Breast epithelium (tissue), 4 donors: ENCODE data around the gene ABTB2. TPM values are rescaled to one million over a fixed set of nuclear protein-coding genes. Genes with fewer than 3 reads are reported as not detected.

Source experiments
- DNase-seq, 2 donors: peaks; one replicate each; pipeline ENCODE4 v3.0.0-alpha.2; 2019; ENCODE audit warnings: low spot score in 2 of 2
- H3K27ac ChIP-seq, 2 donors: fragments of 200-600 bp; sonication (generic) in 1 of 2; one replicate each; pipeline ENCODE4 v1.5.1; 2016 to 2019; ENCODE audit warnings: mild to moderate bottlenecking in 1 of 2
- H3K27me3 ChIP-seq, 2 donors: fragments of 200-600 bp; sonication (generic) in 1 of 2; one replicate each; pipeline versions ENCODE4 v1.5.1 to v1.6.0; 2017 to 2019; ENCODE audit warnings: control low read depth in 1 of 2, mild to moderate bottlenecking in 1 of 2
- H3K36me3 ChIP-seq: fragments of 200-600 bp; one replicate; pipeline ENCODE4 v1.5.1; 2019
- H3K4me1 ChIP-seq, 2 donors: fragments of 200-600 bp; sonication (generic); one replicate each; pipeline ENCODE4 v1.5.1; 2016 to 2019; ENCODE audit warnings: control low read depth in 1 of 2
- H3K4me3 ChIP-seq, 3 donors: fragments of 200-600 bp; sonication (generic); 1 replicate in 2 of 3; 2 replicates in 1 of 3; pipeline ENCODE4 v1.5.1; 2016 to 2019; ENCODE audit warnings: mild to moderate bottlenecking in 3 of 3, moderate library complexity in 2 of 3
- H3K9me3 ChIP-seq, 2 donors: fragments of 200-600 bp; sonication (generic) in 1 of 2; one replicate each; pipeline ENCODE4 v1.5.1; 2016 to 2019; ENCODE audit warnings: control low read depth in 1 of 2
- CTCF ChIP-seq, 3 donors: fragments of 450-650 bp; IDR thresholded peaks; one replicate each; pipeline ENCODE4 v1.5.1; 2016 to 2017; ENCODE audit warnings: antibody characterized with exemption in 3 of 3, mild to moderate bottlenecking in 3 of 3, moderate library complexity in 3 of 3
- POLR2A ChIP-seq: fragments of 450-650 bp; IDR thresholded peaks from one replicate; pipeline ENCODE4 v1.6.1; 2016; ENCODE audit warnings: antibody characterized with exemption, mild to moderate bottlenecking, moderate library complexity
- POLR2AphosphoS5 ChIP-seq, 3 donors: sonication (generic); formaldehyde crosslinking; IDR thresholded peaks; one replicate each; pipeline ENCODE4 v1.6.1; 2017; ENCODE audit warnings: antibody characterized with exemption in 3 of 3
- intact Hi-C: fragments of 100-400 bp; cut with DNase I; formaldehyde crosslinking; loops from one replicate; pipeline ENCODE4 v1.15.1; 2023; ENCODE audit warnings: low total_unique reads
- total RNA-seq, 3 donors: library from RNA; depleted of rRNA; stranded (reverse); fragments of >200 nt; gene quantifications; one replicate each; pipeline ENCODE4 v1.1.0, GENCODE V29; 2016

Gene ABTB2
- total RNA-seq, 3 donors from 2014 or later = 1.3 to 5.6 (median 1.9) TPM

GRCh38 chr11:34256626-34257025, 101.2 kb downstream of the ABTB2 start:
- H3K9me3 ChIP-seq = no peaks in the 10 kb centered on the region
- H3K27me3 ChIP-seq = no peaks in the 10 kb centered on the region
- H3K4me1 ChIP-seq = no peaks in the 10 kb centered on the region
- no peak overlapping the region for H3K27ac ChIP-seq
- no peak for TF ChIP-seq POLR2AphosphoS5 (IDR thresholded peaks at IDR 0.05)
- TF ChIP-seq CTCF (IDR thresholded peaks at IDR 0.05) = no peak
- TF ChIP-seq POLR2A = no peak
- no peak overlapping the region for H3K4me3 ChIP-seq
- no peak for DNase-seq
- H3K36me3 ChIP-seq = no peaks in the 10 kb centered on the region
- intact Hi-C loops = no loop called here

GRCh38 chr11:34256150-34256549, 101.7 kb downstream of the ABTB2 start:
- no peak for TF ChIP-seq POLR2AphosphoS5 (IDR thresholded peaks at IDR 0.05)
- TF ChIP-seq POLR2A = no peak
- no peak for TF ChIP-seq CTCF (IDR thresholded peaks at IDR 0.05)

GRCh38 chr11:34255101-34255500, 102.7 kb downstream of the ABTB2 start:
- no peak for DNase-seq
- no peaks in the 10 kb centered on the region for H3K4me1 ChIP-seq
- H3K27me3 ChIP-seq = no peaks in the 10 kb centered on the region
- intact Hi-C loops = no loop called here
- H3K27ac ChIP-seq = no peak overlapping the region
- no peaks in the 10 kb centered on the region for H3K36me3 ChIP-seq
- TF ChIP-seq POLR2A = no peak
- no peak for TF ChIP-seq POLR2AphosphoS5 (IDR thresholded peaks at IDR 0.05)
- no peak for TF ChIP-seq CTCF (IDR thresholded peaks at IDR 0.05)
- no peak overlapping the region for H3K4me3 ChIP-seq
- no peaks in the 10 kb centered on the region for H3K9me3 ChIP-seq

More at GRCh38 chr11:34256150-34256549, 101.7 kb downstream of the ABTB2 start:
- Histone ChIP-seq H3K4me1 (no peaks in the 10 kb centered on the region), H3K27ac (no peak overlapping the region), H3K4me3 (no peak overlapping the region), H3K36me3 (no peaks in the 10 kb centered on the region), H3K27me3 (no peaks in the 10 kb centered on the region), H3K9me3 (no peaks in the 10 kb centered on the region)
- intact Hi-C loops = no loop called here
- DNase-seq = no peak

- Histone ChIP-seq H3K4me1 (no peaks in the 10 kb centered on the region), H3K27ac (no peak overlapping the region), H3K4me3 (no peak overlapping the region), H3K27me3 (no peaks in the 10 kb centered on the region), H3K36me3 (no peaks in the 10 kb centered on the region), H3K9me3 (no peaks in the 10 kb centered on the region)
- TF ChIP-seq CTCF (IDR thresholded peaks at IDR 0.05) (no peak), POLR2A (no peak), POLR2AphosphoS5 (IDR thresholded peaks at IDR 0.05) (no peak)
- intact Hi-C loops = no loop called here
- DNase-seq = no peak
These were observed 103.8 kb downstream of the ABTB2 start for GRCh38 chr11:34254011-34254410.

- no peak for DNase-seq
- Histone ChIP-seq H3K27ac (no peak overlapping the region), H3K9me3 (no peaks in the 10 kb centered on the region), H3K4me3 (no peak overlapping the region), H3K4me1 (no peaks in the 10 kb centered on the region), H3K36me3 (no peaks in the 10 kb centered on the region), H3K27me3 (no peaks in the 10 kb centered on the region)
- TF ChIP-seq POLR2AphosphoS5 (IDR thresholded peaks at IDR 0.05) (no peak), CTCF (IDR thresholded peaks at IDR 0.05) (no peak), POLR2A (no peak)
- intact Hi-C loops = no loop called here
These were observed 105.2 kb downstream of the ABTB2 start for GRCh38 chr11:34252651-34253050.
